ENCODE data around the gene MAST4. TPM values are rescaled to one million over a fixed set of nuclear protein-coding genes. Genes with fewer than 3 reads are reported as not detected.

MAST4 gene
- total RNA-seq, 2 donors from 2014 or later, result 30.5 to 47.8 TPM

GRCh38 chr5:66960369-66961137, 364.4 kb downstream of the MAST4 start:
- peak overlapping the region in 1 of 2 donors; percentile 7 for H3K27ac ChIP-seq
- no peaks in the 10 kb centered on the region for H3K9me3 ChIP-seq
- peak overlapping the region; percentile 74 for H3K4me3 ChIP-seq
- H3K4me1 ChIP-seq (ENCODE audit: control insufficient read depth in 1 of 2, low read depth in 2 of 2), result peaks cover 4 to 39% of the 10 kb centered on the region in 2 donors
- no peaks in the 10 kb centered on the region for H3K27me3 ChIP-seq (replicated peaks; ENCODE audit: insufficient read depth)
- H3K36me3 ChIP-seq, result no peaks in the 10 kb centered on the region
- DNase-seq (ENCODE audit: low spot score) (no peak), ATAC-seq (ENCODE audit: insufficient number of reproducible peaks, low FRiP score, low read depth) (no peak)
- no peak for TF ChIP-seq CTCF (IDR thresholded peaks at IDR 0.05)

GRCh38 chr5:66963559-66963971, 367.4 kb downstream of the MAST4 start:
- Histone ChIP-seq H3K4me1 (ENCODE audit: control insufficient read depth in 1 of 2, low read depth in 2 of 2) (peaks cover 4 to 32% of the 10 kb centered on the region in 2 donors), H3K27me3 (replicated peaks; ENCODE audit: insufficient read depth) (no peaks in the 10 kb centered on the region), H3K27ac (no peak overlapping the region), H3K36me3 (no peaks in the 10 kb centered on the region), H3K9me3 (no peaks in the 10 kb centered on the region), H3K4me3 (no peak overlapping the region)
- TF ChIP-seq CTCF (IDR thresholded peaks at IDR 0.05), result no peak
- DNase-seq (ENCODE audit: low spot score), result no peak
- ATAC-seq (ENCODE audit: insufficient number of reproducible peaks, low FRiP score, low read depth), result no peak

GRCh38 chr5:66966439-66966838, 370.2 kb downstream of the MAST4 start:
- Histone ChIP-seq H3K27ac (no peak overlapping the region), H3K36me3 (no peaks in the 10 kb centered on the region), H3K9me3 (no peaks in the 10 kb centered on the region), H3K4me3 (no peak overlapping the region), H3K27me3 (replicated peaks; ENCODE audit: insufficient read depth) (no peaks in the 10 kb centered on the region), H3K4me1 (ENCODE audit: control insufficient read depth in 1 of 2, low read depth in 2 of 2) (peaks cover 0 to 12% of the 10 kb centered on the region in 2 donors)
- TF ChIP-seq CTCF (IDR thresholded peaks at IDR 0.05), result no peak
- DNase-seq (ENCODE audit: low spot score), result no peak
- no peak for ATAC-seq (ENCODE audit: insufficient number of reproducible peaks, low FRiP score, low read depth)

- ATAC-seq (ENCODE audit: insufficient number of reproducible peaks, low FRiP score, low read depth) (no peak), DNase-seq (ENCODE audit: low spot score) (no peak)
- no peak overlapping the region for H3K27ac ChIP-seq
- H3K36me3 ChIP-seq, result no peaks in the 10 kb centered on the region
- no peaks in the 10 kb centered on the region for H3K9me3 ChIP-seq
- H3K4me1 ChIP-seq (ENCODE audit: control insufficient read depth in 1 of 2, low read depth in 2 of 2), result peaks cover 0 to 9% of the 10 kb centered on the region in 2 donors
- H3K4me3 ChIP-seq, result no peak overlapping the region
- TF ChIP-seq CTCF (IDR thresholded peaks at IDR 0.05), result no peak
- H3K27me3 ChIP-seq (replicated peaks; ENCODE audit: insufficient read depth), result no peaks in the 10 kb centered on the region
Measured at GRCh38 chr5:66967102-66967501, 370.9 kb downstream of the MAST4 start.

- ATAC-seq (ENCODE audit: insufficient number of reproducible peaks, low FRiP score, low read depth), result no peak
Measured at GRCh38 chr5:66967826-66968262, 371.7 kb downstream of the MAST4 start.

More at GRCh38 chr5:66967826-66968262, 371.7 kb downstream of the MAST4 start:
- Histone ChIP-seq H3K36me3 (no peaks in the 10 kb centered on the region), H3K4me1 (ENCODE audit: control insufficient read depth in 1 of 2, low read depth in 2 of 2) (peaks cover 0 to 9% of the 10 kb centered on the region in 2 donors), H3K27ac (no peak overlapping the region), H3K27me3 (replicated peaks; ENCODE audit: insufficient read depth) (no peaks in the 10 kb centered on the region), H3K9me3 (no peaks in the 10 kb centered on the region), H3K4me3 (no peak overlapping the region)
- TF ChIP-seq CTCF (IDR thresholded peaks at IDR 0.05), result no peak
- DNase-seq (ENCODE audit: low spot score), result no peak

All from thoracic aorta (tissue), 2 donors.